H1 (cell line): ENCODE measurements around the gene NR3C2. TPM values are rescaled to one million over a fixed set of nuclear protein-coding genes. Genes with fewer than 3 reads are reported as not detected.

ENCODE experiments used
- CTCF ChIA-PET: fragments of 300-600 bp; sonication (Branson Sonifier 250); formaldehyde crosslinking; loops from one replicate; lab custom pipeline; 2021; ENCODE audit not compliant: partially characterized antibody; lab: Charles Lee
- POLR2A ChIA-PET: fragments of 300-600 bp; sonication (Branson Sonifier 250); formaldehyde crosslinking; loops from one replicate; lab custom pipeline; 2021; ENCODE audit warnings: inconsistent platforms; ENCODE audit not compliant: partially characterized antibody; lab: Charles Lee
- DNase-seq, 2 experiments: peaks; one replicate each; pipeline versions ENCODE4 v3.0.0 to v3.0.0-alpha.2; 2010 to 2022; ENCODE audit warnings: low spot score in 2 of 2, low read depth in 1 of 2, mixed read lengths in 1 of 2
- FAIRE-seq: peaks from 2 replicates; lab custom pipeline; 2011; peaks lifted over from hg19 to GRCh38; lab: Jason Lieb, UNC
- H2AFZ ChIP-seq: 2 replicates; pipeline ENCODE4 v1.8.1; 2012; ENCODE audit warnings: low read length, inconsistent platforms
- H2AK5ac ChIP-seq: 2 replicates; pipeline ENCODE4 v1.6.1; 2013; ENCODE audit warnings: low read depth, low read length
- H2BK120ac ChIP-seq: replicated peaks from 2 replicates; pipeline ENCODE3; 2013; ENCODE audit warnings: low read depth, low read length, inconsistent platforms
- H2BK12ac ChIP-seq: 2 replicates; pipeline ENCODE4 v1.6.1; 2013; ENCODE audit warnings: low read depth, low read length
- H2BK15ac ChIP-seq: 2 replicates; pipeline ENCODE4 v1.6.1; 2013; ENCODE audit warnings: low read length
- H2BK20ac ChIP-seq: 2 replicates; pipeline ENCODE4 v1.6.1; 2013; ENCODE audit warnings: low read length
- H2BK5ac ChIP-seq: 2 replicates; pipeline ENCODE4 v1.6.1; 2013; ENCODE audit warnings: low read depth, low read length
- H3K14ac ChIP-seq: 2 replicates; pipeline ENCODE4 v1.6.1; 2013; ENCODE audit warnings: inconsistent platforms; ENCODE audit not compliant: insufficient read length
- H3K18ac ChIP-seq: 2 replicates; pipeline ENCODE4 v1.6.1; 2013; ENCODE audit warnings: low read length; ENCODE audit errors: extremely low read depth
- H3K23ac ChIP-seq: 2 replicates; pipeline ENCODE4 v1.6.1; 2013; ENCODE audit warnings: inconsistent platforms; ENCODE audit not compliant: insufficient read length
- H3K23me2 ChIP-seq: 2 replicates; pipeline ENCODE4 v1.6.1; 2013; ENCODE audit warnings: low read depth, low read length
- H3K27ac ChIP-seq: 2 replicates; pipeline ENCODE4 v1.6.1; 2011; ENCODE audit warnings: low read depth, low read length, inconsistent platforms
- H3K27me3 ChIP-seq, 4 experiments: replicated peaks in 1 of 4; 1 replicate in 1 of 4; 2 replicates in 3 of 4; pipeline versions ENCODE4 v1.6.1 to v1.8.1; 2011 to 2013; ENCODE audit warnings: low read length in 3 of 4, mild to moderate bottlenecking in 3 of 4, inconsistent platforms in 2 of 4, mixed read lengths in 2 of 4, moderate library complexity in 1 of 4; ENCODE audit not compliant: control insufficient read depth in 3 of 4, insufficient read depth in 3 of 4; ENCODE audit errors: extremely low read depth in 1 of 4
- H3K36me3 ChIP-seq, 4 experiments: 2 replicates each; pipeline versions ENCODE4 v1.6.1 to v1.8.1; 2011 to 2013; ENCODE audit warnings: mild to moderate bottlenecking in 4 of 4, low read length in 3 of 4, moderate library complexity in 2 of 4, control low read depth in 1 of 4, inconsistent platforms in 1 of 4; ENCODE audit not compliant: insufficient read depth in 4 of 4, control insufficient read depth in 2 of 4
- H3K4ac ChIP-seq: replicated peaks from 2 replicates; pipeline ENCODE3; 2013; ENCODE audit warnings: low read length, low read depth, mixed read lengths, inconsistent platforms; ENCODE audit not compliant: insufficient read length
- H3K4me1 ChIP-seq, 4 experiments: replicated peaks in 1 of 4; 1 replicate in 1 of 4; 2 replicates in 3 of 4; pipeline versions ENCODE4 v1.6.1 to v1.8.1; 2011 to 2013; ENCODE audit warnings: low read length in 3 of 4, inconsistent platforms in 2 of 4, mixed read lengths in 1 of 4; ENCODE audit not compliant: insufficient read depth in 4 of 4, control insufficient read depth in 3 of 4
- H3K4me2 ChIP-seq, 2 experiments: 2 replicates each; pipeline versions ENCODE4 v1.6.1 to v1.8.1; 2011 to 2013; ENCODE audit warnings: low read depth in 2 of 2, low read length in 2 of 2, control low read depth in 1 of 2, inconsistent platforms in 1 of 2, mild to moderate bottlenecking in 1 of 2; ENCODE audit not compliant: insufficient read depth in 1 of 2
- H3K4me3 ChIP-seq, 4 experiments: fragments of 200-600, 300-600 bp in 1 of 4; sonication (generic), shearing (Covaris generic), sonication (Bioruptor Twin) in 1 of 4; 2 replicates each; pipeline versions ENCODE4 v1.5.1 to v1.8.1; 2011 to 2016; ENCODE audit warnings: low read length in 4 of 4, low read depth in 3 of 4, control low read depth in 2 of 4, inconsistent platforms in 2 of 4, mild to moderate bottlenecking in 2 of 4, mixed read lengths in 1 of 4, moderate library complexity in 1 of 4; ENCODE audit not compliant: insufficient read depth in 2 of 4; ENCODE audit errors: extremely low read depth in 1 of 4
- H3K56ac ChIP-seq: replicated peaks from 2 replicates; pipeline ENCODE3; 2013; ENCODE audit warnings: low read depth, mild to moderate bottlenecking, mixed read lengths, low read length, inconsistent platforms; ENCODE audit not compliant: insufficient read length
- H3K79me1 ChIP-seq: 2 replicates; pipeline ENCODE4 v1.6.1; 2013; ENCODE audit warnings: low read depth, low read length, control low read depth
- H3K79me2 ChIP-seq, 2 experiments: 2 replicates each; pipeline versions ENCODE4 v1.6.1 to v1.8.1; 2012 to 2013; ENCODE audit warnings: low read length in 2 of 2, mild to moderate bottlenecking in 2 of 2, inconsistent platforms in 1 of 2; ENCODE audit not compliant: insufficient read depth in 2 of 2, control insufficient read depth in 1 of 2
- H3K9ac ChIP-seq, 4 experiments: replicated peaks in 1 of 4; 1 replicate in 1 of 4; 2 replicates in 3 of 4; pipeline versions ENCODE4 v1.6.1 to v1.8.1; 2011 to 2013; ENCODE audit warnings: low read depth in 3 of 4, low read length in 3 of 4, control low read depth in 2 of 4, mild to moderate bottlenecking in 2 of 4, moderate library complexity in 2 of 4, inconsistent platforms in 1 of 4; ENCODE audit errors: extremely low read depth in 1 of 4
- H3K9me3 ChIP-seq, 2 experiments: 2 replicates each; pipeline versions ENCODE4 v1.6.1 to v1.8.1; 2012 to 2013; ENCODE audit warnings: mild to moderate bottlenecking in 2 of 2, moderate library complexity in 2 of 2, control low read depth in 1 of 2, inconsistent platforms in 1 of 2, low read depth in 1 of 2, low read length in 1 of 2, mixed read lengths in 1 of 2; ENCODE audit not compliant: insufficient read depth in 2 of 2
- H4K20me1 ChIP-seq, 2 experiments: replicated peaks in 1 of 2; 2 replicates each; pipeline versions ENCODE3 to v1.8.1; 2011 to 2013; ENCODE audit warnings: inconsistent platforms in 2 of 2, low read length in 2 of 2, mild to moderate bottlenecking in 1 of 2; ENCODE audit not compliant: insufficient read depth in 2 of 2, control insufficient read depth in 1 of 2
- H4K5ac ChIP-seq: 2 replicates; pipeline ENCODE4 v1.6.1; 2013; ENCODE audit warnings: low read length, low read depth, mixed read lengths, inconsistent platforms; ENCODE audit not compliant: insufficient read length
- H4K8ac ChIP-seq: 2 replicates; pipeline ENCODE4 v1.8.0; 2013; ENCODE audit warnings: mild to moderate bottlenecking, moderate library complexity, low read length, inconsistent platforms; ENCODE audit not compliant: insufficient read depth; ENCODE audit errors: extremely low read depth
- H4K91ac ChIP-seq: replicated peaks from 2 replicates; pipeline ENCODE3; 2013; ENCODE audit warnings: low read length, mixed read lengths, inconsistent platforms; ENCODE audit not compliant: insufficient read length
- CBX5 ChIP-seq: fragments of 300-800, 300-1000 bp; sonication (generic); IDR thresholded peaks from 2 replicates; pipeline ENCODE4 v1.7.1; 2016; ENCODE audit warnings: antibody characterized with exemption, low read length, low read depth
- EZH2 ChIP-seq: fragments of 200-600 bp; sonication (generic); IDR thresholded peaks from 2 replicates; pipeline ENCODE4 v1.7.1; 2012; ENCODE audit warnings: low read depth, mild to moderate bottlenecking, moderate library complexity, low read length, inconsistent platforms; ENCODE audit not compliant: severe bottlenecking
- GTF2F1 ChIP-seq: IDR thresholded peaks from 2 replicates; pipeline ENCODE4 v1.6.1; 2012; ENCODE audit warnings: low read depth, low read length, improper control_type of control experiment, borderline replicate concordance
- PHF8 ChIP-seq: fragments of 200-600 bp; sonication (generic); conservative IDR thresholded peaks from 2 replicates; pipeline ENCODE4 v1.7.1; 2012; ENCODE audit warnings: low read depth, mild to moderate bottlenecking, inconsistent platforms, low read length, moderate library complexity
- RBBP5 ChIP-seq: IDR thresholded peaks from 2 replicates; pipeline ENCODE4 v1.7.1; 2012; ENCODE audit warnings: low read depth, mild to moderate bottlenecking, inconsistent platforms, low read length, moderate library complexity, borderline replicate concordance
- SIN3A ChIP-seq, 2 experiments: IDR thresholded peaks in 1 of 2; conservative IDR thresholded peaks in 1 of 2; 2 replicates each; pipeline ENCODE4 v1.6.1; 2011 to 2012; ENCODE audit warnings: low read length in 2 of 2, improper control_type of control experiment in 1 of 2, low read depth in 1 of 2, mild to moderate bottlenecking in 1 of 2
- TCF12 ChIP-seq: IDR thresholded peaks from 2 replicates; pipeline ENCODE4 v1.6.1; 2011; ENCODE audit warnings: low read depth, mild to moderate bottlenecking, low read length
- WGBS, 2 experiments: shearing (Covaris generic) in 1 of 2; methylation state at CpG; one replicate each; pipeline versions ENCODE4 v1.1.6 to v1.1.7; 2013 to 2015; ENCODE audit warnings: low lambda C conversion rate in 2 of 2, mixed read lengths in 2 of 2, inconsistent platforms in 1 of 2, low coverage in 1 of 2, missing lambda C conversion rate in 1 of 2; ENCODE audit not compliant: insufficient replicate concordance in 2 of 2, insufficient coverage in 1 of 2, insufficient read length in 1 of 2; ENCODE audit errors: extremely low coverage in 1 of 2, missing lambda C conversion rate in 1 of 2; 5-methylcytosine and 5-hydroxymethylcytosine counted together
- polyA plus RNA-seq, 7 experiments: library from polyadenylated mRNA; depleted of rRNA in 3 of 7; stranded (reverse) in 5 of 7; unstranded in 2 of 7; fragments of >200 nt in 5 of 7; fragments of 200-250 nt in 2 of 7; gene quantifications; 1 replicate in 5 of 7; 2 replicates in 1 of 7; 4 replicates in 1 of 7; pipeline versions ENCODE4 v1.2.1 to v1.2.3, GENCODE V29; 2011 to 2013; ENCODE audit warnings: missing spikeins in 2 of 7, mixed read lengths in 2 of 7
- total RNA-seq: library from RNA; stranded (reverse); fragmentation: NEBNext Ultra II Directional; extraction: Animal tissue kit (Norgen Biotek cat#: 25700); gene quantifications from 2 replicates; pipeline ENCODE4 v1.2.1, GENCODE V29; 2021
- TF ChIP-seq, protein P1 (sequence below): IDR thresholded peaks from 2 replicates; pipeline ENCODE4 v1.6.1; 2011; ENCODE audit warnings: low read length, improper control_type of control experiment

Gene NR3C2
- total and polyA plus RNA-seq, 2 of the 8 experiments (the other 6 are each of a cell fraction or from before 2014, with no cell fraction given): 0.80 to 3.9 TPM

DNA sequence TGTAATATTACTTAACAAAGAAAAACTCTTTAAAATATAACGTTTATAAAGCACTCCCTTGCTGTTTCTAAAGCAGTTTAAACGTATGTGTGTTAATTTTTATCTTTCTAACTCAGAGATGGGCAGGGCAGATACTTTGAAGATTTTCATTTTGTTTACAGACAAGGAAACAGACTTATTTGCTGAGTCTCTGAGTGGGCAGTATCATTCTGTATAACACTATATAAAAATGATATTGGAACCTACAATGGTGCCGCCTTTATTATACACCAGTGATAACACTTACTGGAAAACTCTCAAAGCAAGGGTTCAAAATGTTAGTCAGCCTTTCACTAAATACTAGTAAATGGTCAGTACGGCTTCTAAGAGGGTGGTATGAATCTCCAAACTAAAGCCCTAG is 193.4 kb downstream of the NR3C2 start:
- no peaks in the 10 kb centered on the region for H3K23me2 ChIP-seq
- no peak overlapping the region for H2BK15ac ChIP-seq
- H2BK12ac ChIP-seq: no peak overlapping the region
- 65% methylated on average over 4 of the region's 4 CpGs; no CpG with 5 or more reads in 1 of the 2 experiments for WGBS, 2 experiments
- FAIRE-seq (no peak), DNase-seq (no peak)
- ChIA-PET POLR2A (no interaction called here), CTCF (no interaction called here)
- H3K56ac ChIP-seq: no peak overlapping the region
- H3K4me2 ChIP-seq: no peak overlapping the region
- H3K23ac ChIP-seq: no peak overlapping the region
- no peak overlapping the region for H2BK5ac ChIP-seq
- no peak overlapping the region for H2AFZ ChIP-seq
- H4K91ac ChIP-seq: no peak overlapping the region
- no peak overlapping the region for H2BK120ac ChIP-seq
- H3K79me1 ChIP-seq: no peaks in the 10 kb centered on the region
- no peak overlapping the region for H2BK20ac ChIP-seq
- H3K18ac ChIP-seq: no peak overlapping the region
- no peak overlapping the region for H4K8ac ChIP-seq
- H3K9ac ChIP-seq: no peak overlapping the region
- no peak overlapping the region for H3K14ac ChIP-seq
- H2AK5ac ChIP-seq: no peak overlapping the region
- no peak overlapping the region for H3K27ac ChIP-seq
- H3K4me3 ChIP-seq: no peak overlapping the region
- no peak overlapping the region for H3K4ac ChIP-seq
- H4K5ac ChIP-seq: no peak overlapping the region
- H3K36me3 ChIP-seq: no peaks in the 10 kb centered on the region
- H3K4me1 ChIP-seq: no peaks in the 10 kb centered on the region
- H4K20me1 ChIP-seq: no peaks in the 10 kb centered on the region
- H3K9me3 ChIP-seq: no peaks in the 10 kb centered on the region
- H3K79me2 ChIP-seq: no peaks in the 10 kb centered on the region
- TF ChIP-seq TCF12 (no peak), CBX5 (no peak), SIN3A (conservative IDR thresholded peaks at IDR 0.05 in 1 of 2, IDR thresholded peaks at IDR 0.05 in 1 of 2; ENCODE audit: low read depth in 1 of 2, low read length in 2 of 2) (no peak), EZH2 (no peak), PHF8 (no peak), GTF2F1 (no peak), RBBP5 (no peak)
- TF ChIP-seq, protein P1, sequence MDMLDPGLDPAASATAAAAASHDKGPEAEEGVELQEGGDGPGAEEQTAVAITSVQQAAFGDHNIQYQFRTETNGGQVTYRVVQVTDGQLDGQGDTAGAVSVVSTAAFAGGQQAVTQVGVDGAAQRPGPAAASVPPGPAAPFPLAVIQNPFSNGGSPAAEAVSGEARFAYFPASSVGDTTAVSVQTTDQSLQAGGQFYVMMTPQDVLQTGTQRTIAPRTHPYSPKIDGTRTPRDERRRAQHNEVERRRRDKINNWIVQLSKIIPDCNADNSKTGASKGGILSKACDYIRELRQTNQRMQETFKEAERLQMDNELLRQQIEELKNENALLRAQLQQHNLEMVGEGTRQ: no peak
- H3K27me3 ChIP-seq: peaks cover 0 to 2% (median 0%) of the 10 kb centered on the region in 4 experiments; a peak in 1 of 7 replicates
